Measurements from ENCODE around the gene ATP1A1. TPM values are rescaled to one million over a fixed set of nuclear protein-coding genes. Genes with fewer than 3 reads are reported as not detected.

ATP1A1 gene
- polyA plus RNA-seq, 2 of the 4 experiments (the other 2 are of a cell fraction) = 119 to 171 TPM

DNA sequence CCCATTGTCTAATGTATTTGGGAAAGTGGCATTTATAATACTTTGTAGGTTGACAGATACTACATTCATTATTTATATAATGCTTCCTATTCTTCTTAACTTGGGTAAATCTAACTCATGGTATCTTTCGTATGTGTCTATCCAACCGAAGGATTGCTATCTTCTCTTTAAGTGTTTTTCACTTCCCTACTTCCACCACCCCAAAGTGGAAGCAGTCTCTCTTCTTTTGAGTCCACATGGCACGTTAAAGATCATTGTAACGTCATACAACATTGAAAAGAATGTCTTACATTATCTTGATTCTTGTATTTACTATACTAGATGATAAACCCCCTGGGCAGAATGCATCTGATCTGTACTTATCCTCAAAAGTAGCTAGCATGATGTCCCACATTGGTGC lies 21.2 kb downstream of the ATP1A1 start:
- TF ChIP-seq MYC (IDR thresholded peaks at IDR 0.05; ENCODE audit: borderline replicate concordance, low read length) (no peak), ZNF302 (CRISPR knock-in tag; IDR thresholded peaks at IDR 0.05) (no peak), NPAS2 (CRISPR knock-in tag; IDR thresholded peaks at IDR 0.05; ENCODE audit: borderline replicate concordance) (no peak), SREBF2 (IDR thresholded peaks at IDR 0.05) (no peak), MAFK (IDR thresholded peaks at IDR 0.05; ENCODE audit: partially characterized antibody) (no peak)
- TF ChIP-seq, protein P1, sequence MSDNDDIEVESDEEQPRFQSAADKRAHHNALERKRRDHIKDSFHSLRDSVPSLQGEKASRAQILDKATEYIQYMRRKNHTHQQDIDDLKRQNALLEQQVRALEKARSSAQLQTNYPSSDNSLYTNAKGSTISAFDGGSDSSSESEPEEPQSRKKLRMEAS (IDR thresholded peaks at IDR 0.05) = no peak
- TF ChIP-seq, protein P2, sequence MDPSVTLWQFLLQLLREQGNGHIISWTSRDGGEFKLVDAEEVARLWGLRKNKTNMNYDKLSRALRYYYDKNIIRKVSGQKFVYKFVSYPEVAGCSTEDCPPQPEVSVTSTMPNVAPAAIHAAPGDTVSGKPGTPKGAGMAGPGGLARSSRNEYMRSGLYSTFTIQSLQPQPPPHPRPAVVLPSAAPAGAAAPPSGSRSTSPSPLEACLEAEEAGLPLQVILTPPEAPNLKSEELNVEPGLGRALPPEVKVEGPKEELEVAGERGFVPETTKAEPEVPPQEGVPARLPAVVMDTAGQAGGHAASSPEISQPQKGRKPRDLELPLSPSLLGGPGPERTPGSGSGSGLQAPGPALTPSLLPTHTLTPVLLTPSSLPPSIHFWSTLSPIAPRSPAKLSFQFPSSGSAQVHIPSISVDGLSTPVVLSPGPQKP (IDR thresholded peaks at IDR 0.05; ENCODE audit: low read depth, low read length) = no peak
- no peak for DNase-seq (ENCODE audit: low read depth in 1 of 2, low spot score in 1 of 2)
- ChIA-PET POLR2A (no interaction called here), CTCF (no interaction called here)
- Histone ChIP-seq H3K9me3 (no peaks in the 10 kb centered on the region), H3K27ac (no peak overlapping the region), H3K4me2 (no peak overlapping the region), H3K4me3 (no peak overlapping the region), H3K4me1 (no peaks in the 10 kb centered on the region)
- FAIRE-seq = no peak
- no peak for ATAC-seq
- WGBS (ENCODE audit: missing lambda C conversion rate) = 96% methylated on average over 4 of the region's 4 CpGs

- ATAC-seq (no peak), DNase-seq (ENCODE audit: low read depth in 1 of 2, low spot score in 1 of 2) (no peak), FAIRE-seq (no peak)
- TF ChIP-seq KDM1A (IDR thresholded peaks at IDR 0.05; ENCODE audit: low read depth) (no peak), PBX3 (IDR thresholded peaks at IDR 0.05) (no peak), CHD2 (IDR thresholded peaks at IDR 0.05; ENCODE audit: low read length, partially characterized antibody) (no peak), HOXB5 (CRISPR knock-in tag; IDR thresholded peaks at IDR 0.05) (no peak), ZFP36 (IDR thresholded peaks at IDR 0.05; ENCODE audit: borderline replicate concordance, partially characterized antibody) (no peak), KDM5A (IDR thresholded peaks at IDR 0.05) (no peak), RCOR1 (IDR thresholded peaks at IDR 0.05; ENCODE audit: low read depth, low read length) (no peak), ZNF302 (CRISPR knock-in tag; IDR thresholded peaks at IDR 0.05) (no peak), CHD4 (IDR thresholded peaks at IDR 0.05; ENCODE audit: borderline replicate concordance) (no peak), MAZ (IDR thresholded peaks at IDR 0.05; ENCODE audit: borderline replicate concordance, low read depth, low read length) (no peak)
- TF ChIP-seq, protein P3, sequence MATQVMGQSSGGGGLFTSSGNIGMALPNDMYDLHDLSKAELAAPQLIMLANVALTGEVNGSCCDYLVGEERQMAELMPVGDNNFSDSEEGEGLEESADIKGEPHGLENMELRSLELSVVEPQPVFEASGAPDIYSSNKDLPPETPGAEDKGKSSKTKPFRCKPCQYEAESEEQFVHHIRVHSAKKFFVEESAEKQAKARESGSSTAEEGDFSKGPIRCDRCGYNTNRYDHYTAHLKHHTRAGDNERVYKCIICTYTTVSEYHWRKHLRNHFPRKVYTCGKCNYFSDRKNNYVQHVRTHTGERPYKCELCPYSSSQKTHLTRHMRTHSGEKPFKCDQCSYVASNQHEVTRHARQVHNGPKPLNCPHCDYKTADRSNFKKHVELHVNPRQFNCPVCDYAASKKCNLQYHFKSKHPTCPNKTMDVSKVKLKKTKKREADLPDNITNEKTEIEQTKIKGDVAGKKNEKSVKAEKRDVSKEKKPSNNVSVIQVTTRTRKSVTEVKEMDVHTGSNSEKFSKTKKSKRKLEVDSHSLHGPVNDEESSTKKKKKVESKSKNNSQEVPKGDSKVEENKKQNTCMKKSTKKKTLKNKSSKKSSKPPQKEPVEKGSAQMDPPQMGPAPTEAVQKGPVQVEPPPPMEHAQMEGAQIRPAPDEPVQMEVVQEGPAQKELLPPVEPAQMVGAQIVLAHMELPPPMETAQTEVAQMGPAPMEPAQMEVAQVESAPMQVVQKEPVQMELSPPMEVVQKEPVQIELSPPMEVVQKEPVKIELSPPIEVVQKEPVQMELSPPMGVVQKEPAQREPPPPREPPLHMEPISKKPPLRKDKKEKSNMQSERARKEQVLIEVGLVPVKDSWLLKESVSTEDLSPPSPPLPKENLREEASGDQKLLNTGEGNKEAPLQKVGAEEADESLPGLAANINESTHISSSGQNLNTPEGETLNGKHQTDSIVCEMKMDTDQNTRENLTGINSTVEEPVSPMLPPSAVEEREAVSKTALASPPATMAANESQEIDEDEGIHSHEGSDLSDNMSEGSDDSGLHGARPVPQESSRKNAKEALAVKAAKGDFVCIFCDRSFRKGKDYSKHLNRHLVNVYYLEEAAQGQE (IDR thresholded peaks at IDR 0.05) = no peak
- TF ChIP-seq, protein P4, sequence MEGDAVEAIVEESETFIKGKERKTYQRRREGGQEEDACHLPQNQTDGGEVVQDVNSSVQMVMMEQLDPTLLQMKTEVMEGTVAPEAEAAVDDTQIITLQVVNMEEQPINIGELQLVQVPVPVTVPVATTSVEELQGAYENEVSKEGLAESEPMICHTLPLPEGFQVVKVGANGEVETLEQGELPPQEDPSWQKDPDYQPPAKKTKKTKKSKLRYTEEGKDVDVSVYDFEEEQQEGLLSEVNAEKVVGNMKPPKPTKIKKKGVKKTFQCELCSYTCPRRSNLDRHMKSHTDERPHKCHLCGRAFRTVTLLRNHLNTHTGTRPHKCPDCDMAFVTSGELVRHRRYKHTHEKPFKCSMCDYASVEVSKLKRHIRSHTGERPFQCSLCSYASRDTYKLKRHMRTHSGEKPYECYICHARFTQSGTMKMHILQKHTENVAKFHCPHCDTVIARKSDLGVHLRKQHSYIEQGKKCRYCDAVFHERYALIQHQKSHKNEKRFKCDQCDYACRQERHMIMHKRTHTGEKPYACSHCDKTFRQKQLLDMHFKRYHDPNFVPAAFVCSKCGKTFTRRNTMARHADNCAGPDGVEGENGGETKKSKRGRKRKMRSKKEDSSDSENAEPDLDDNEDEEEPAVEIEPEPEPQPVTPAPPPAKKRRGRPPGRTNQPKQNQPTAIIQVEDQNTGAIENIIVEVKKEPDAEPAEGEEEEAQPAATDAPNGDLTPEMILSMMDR (IDR thresholded peaks at IDR 0.05) = no peak
- TF ChIP-seq, protein P2 (IDR thresholded peaks at IDR 0.05; ENCODE audit: low read depth, low read length) = no peak
- Histone ChIP-seq H3K27ac (no peak overlapping the region), H3K4me1 (no peaks in the 10 kb centered on the region), H3K4me3 (no peak overlapping the region), H3K9me3 (no peaks in the 10 kb centered on the region), H3K4me2 (no peak overlapping the region)
- CTCF ChIA-PET = interaction anchor here (0.9 to 1.5 kb wide), 3 partner anchors 20 to 243 kb away, joined by 3 to 6 read pairs (median 3); no protein-coding TSS in a partner anchor
- WGBS (ENCODE audit: missing lambda C conversion rate) = 100% methylated on average over 1 of the region's 1 CpG
- POLR2A ChIA-PET = no interaction called here
These were observed 23.7 kb downstream of the ATP1A1 start for GRCh38 chr1:116396769-116397168.

All from A549 (cell line).